WTC11 (cell line): ENCODE measurements around the gene ZNG1B.
"Not testable (repeated sequence)": the region's sequence is repeated elsewhere in the genome, so short reads cannot be mapped to it uniquely, and the experiment has no call there.

Source experiments
- TEAD1 ChIP-seq: sonication (generic); formaldehyde crosslinking; IDR thresholded peaks from 2 replicates; pipeline ENCODE4 v1.8.0; 2022; ENCODE audit warnings: mild to moderate bottlenecking, missing genetic modification reagents
- TF ChIP-seq, protein P1 (sequence below): fragments of 200-600 bp; IDR thresholded peaks from 2 replicates; pipeline ENCODE4 v1.8.0; 2022; ENCODE audit warnings: antibody characterized with exemption
- TF ChIP-seq, protein P2 (sequence below): sonication (generic); formaldehyde crosslinking; IDR thresholded peaks from 2 replicates; pipeline ENCODE4 v1.8.0; 2022; ENCODE audit warnings: mild to moderate bottlenecking, missing genetic modification reagents
- TF ChIP-seq, protein P3 (sequence below): sonication (generic); formaldehyde crosslinking; conservative IDR thresholded peaks from 2 replicates; pipeline ENCODE4 v1.8.1; 2022; ENCODE audit warnings: mild to moderate bottlenecking, missing genetic modification reagents

DNA sequence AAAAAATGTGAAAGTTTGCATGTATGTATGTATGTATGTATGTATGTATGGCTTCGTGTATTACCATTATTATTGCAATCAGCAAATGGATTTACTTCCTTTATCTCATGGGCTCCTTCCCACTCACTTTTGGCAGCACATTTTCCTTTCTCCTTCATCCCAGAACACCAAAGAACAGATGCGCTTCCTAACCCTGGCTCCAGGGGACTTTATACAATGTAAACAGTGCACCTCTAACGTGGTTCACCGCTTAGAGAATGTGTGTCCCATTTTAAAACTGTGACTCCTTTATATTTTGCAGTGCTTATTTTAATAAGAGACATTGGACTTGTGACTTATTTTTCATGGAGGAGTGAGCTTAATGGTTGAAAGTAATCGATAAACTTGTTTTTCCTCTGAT lies 90.6 kb downstream of the ZNG1B start:
- not testable (repeated sequence) for TF ChIP-seq TEAD1 (CRISPR knock-in tag)
- TF ChIP-seq, protein P1, sequence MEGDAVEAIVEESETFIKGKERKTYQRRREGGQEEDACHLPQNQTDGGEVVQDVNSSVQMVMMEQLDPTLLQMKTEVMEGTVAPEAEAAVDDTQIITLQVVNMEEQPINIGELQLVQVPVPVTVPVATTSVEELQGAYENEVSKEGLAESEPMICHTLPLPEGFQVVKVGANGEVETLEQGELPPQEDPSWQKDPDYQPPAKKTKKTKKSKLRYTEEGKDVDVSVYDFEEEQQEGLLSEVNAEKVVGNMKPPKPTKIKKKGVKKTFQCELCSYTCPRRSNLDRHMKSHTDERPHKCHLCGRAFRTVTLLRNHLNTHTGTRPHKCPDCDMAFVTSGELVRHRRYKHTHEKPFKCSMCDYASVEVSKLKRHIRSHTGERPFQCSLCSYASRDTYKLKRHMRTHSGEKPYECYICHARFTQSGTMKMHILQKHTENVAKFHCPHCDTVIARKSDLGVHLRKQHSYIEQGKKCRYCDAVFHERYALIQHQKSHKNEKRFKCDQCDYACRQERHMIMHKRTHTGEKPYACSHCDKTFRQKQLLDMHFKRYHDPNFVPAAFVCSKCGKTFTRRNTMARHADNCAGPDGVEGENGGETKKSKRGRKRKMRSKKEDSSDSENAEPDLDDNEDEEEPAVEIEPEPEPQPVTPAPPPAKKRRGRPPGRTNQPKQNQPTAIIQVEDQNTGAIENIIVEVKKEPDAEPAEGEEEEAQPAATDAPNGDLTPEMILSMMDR: not testable (repeated sequence)
- TF ChIP-seq, protein P2, sequence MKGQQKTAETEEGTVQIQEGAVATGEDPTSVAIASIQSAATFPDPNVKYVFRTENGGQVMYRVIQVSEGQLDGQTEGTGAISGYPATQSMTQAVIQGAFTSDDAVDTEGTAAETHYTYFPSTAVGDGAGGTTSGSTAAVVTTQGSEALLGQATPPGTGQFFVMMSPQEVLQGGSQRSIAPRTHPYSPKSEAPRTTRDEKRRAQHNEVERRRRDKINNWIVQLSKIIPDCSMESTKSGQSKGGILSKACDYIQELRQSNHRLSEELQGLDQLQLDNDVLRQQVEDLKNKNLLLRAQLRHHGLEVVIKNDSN (CRISPR knock-in tag): not testable (repeated sequence)
- TF ChIP-seq, protein P3, sequence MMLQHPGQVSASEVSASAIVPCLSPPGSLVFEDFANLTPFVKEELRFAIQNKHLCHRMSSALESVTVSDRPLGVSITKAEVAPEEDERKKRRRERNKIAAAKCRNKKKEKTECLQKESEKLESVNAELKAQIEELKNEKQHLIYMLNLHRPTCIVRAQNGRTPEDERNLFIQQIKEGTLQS (CRISPR knock-in tag): not testable (repeated sequence)
